Measurements from ENCODE around the gene TAP1. TPM values are rescaled to one million over a fixed set of nuclear protein-coding genes. Genes with fewer than 3 reads are reported as not detected.

The TAP1 gene
- total and polyA plus RNA-seq, 2 donors (not counting 3 experiments of a cell fraction or from before 2014, with no cell fraction given): 15.6 to 25.9 TPM

GRCh38 chr6:32843979-32844838 is 9.3 kb downstream of the TAP1 start, which contains the start of gene PSMB8:
TSS of gene PSMB8 (minus strand) at chr6:32844047. CDS start at chr6:32843996, 51 bp downstream.
- H3K4me1 ChIP-seq (ENCODE audit: control insufficient read depth, extremely low read depth, insufficient read depth, low read length): peaks cover 5% of the 10 kb centered on the region
- ChIA-PET CTCF (interaction anchor here (0.6 to 11.0 kb wide), 5 partner anchors 10 to 145 kb away, joined by 3 to 397 read pairs (median 6); partner anchors contain the start of genes PSMB9 and TAP1), POLR2A (interaction anchor here (1.0 kb wide), 1 partner anchor 128 kb away, joined by 3 read pairs; no protein-coding TSS in a partner anchor)
- H3K4me3 ChIP-seq (replicated peaks in 1 of 3; ENCODE audit: insufficient read depth in 1 of 3, low read depth in 1 of 3, low read length in 3 of 3): peak within 1 kb of the TSS; percentile 51 to 77 (median 63)
- intact Hi-C loops (cut with micrococcal nuclease): loop anchor here (1.0 to 5.0 kb wide), 2 partner anchors 9 to 128 kb away; partner anchors contain the start of gene TAP1
- dilution Hi-C loops (cut with MboI; ENCODE audit: extremely low pct_ligation_motif_present, low sequenced_read_pairs): no loop called here
- DNase-seq (ENCODE audit: low read depth, low spot score) (peak; percentile 96), FAIRE-seq (peak; percentile 99)
- H3K4me2 ChIP-seq (ENCODE audit: insufficient read depth, low read length): peak within 1 kb of the TSS; percentile 73
- no peaks in the 10 kb centered on the region for H4K20me1 ChIP-seq (replicated peaks; ENCODE audit: control insufficient read depth, extremely low read depth, insufficient read depth, low read length)
- peak; percentile 47 for TF ChIP-seq POLR2A (IDR thresholded peaks at IDR 0.05; ENCODE audit: low read depth, low read length)
- peak; percentile 22 for TF ChIP-seq POLR2AphosphoS5 (IDR thresholded peaks at IDR 0.05; ENCODE audit: insufficient read depth, low read depth, low read length)
- TF ChIP-seq MYC (IDR thresholded peaks at IDR 0.05; ENCODE audit: low read depth, low read length): no peak
- TF ChIP-seq JUN (IDR thresholded peaks at IDR 0.05; ENCODE audit: borderline replicate concordance, insufficient read depth, insufficient read length, low read depth): no peak
- TF ChIP-seq EZH2 (IDR thresholded peaks at IDR 0.05; ENCODE audit: borderline replicate concordance, low read depth, low read length, severe bottlenecking): no peak
- TF ChIP-seq CTCF (IDR thresholded peaks at IDR 0.05; ENCODE audit: extremely low read depth in 1 of 2, insufficient read depth in 1 of 2, low read depth in 1 of 2, low read length in 2 of 2): no peak
- H3K9me3 ChIP-seq (replicated peaks; ENCODE audit: control insufficient read depth, insufficient read depth, low read length): no peaks in the 10 kb centered on the region
- H3K79me2 ChIP-seq (ENCODE audit: control insufficient read depth, insufficient read depth, low read length): no peaks in the 10 kb centered on the region
- peak within 1 kb of the TSS; percentile 84 for H2AFZ ChIP-seq (ENCODE audit: low read depth, low read length)
- H3K9ac ChIP-seq (replicated peaks; ENCODE audit: extremely low read depth, insufficient read depth, low read length): peak within 1 kb of the TSS; percentile 77
- BruUV-seq (replicated peaks): TSS peak; percentile 51
- H3K27me3 ChIP-seq (ENCODE audit: control insufficient read depth in 2 of 2, insufficient read depth in 2 of 2, low read length in 2 of 2): no peaks in the 10 kb centered on the region
- H3K9me1 ChIP-seq (replicated peaks; ENCODE audit: control insufficient read depth, extremely low read depth, insufficient read depth, low read length): no peaks in the 10 kb centered on the region
- H3K27ac ChIP-seq (ENCODE audit: insufficient read depth, low read depth, low read length): peak within 1 kb of the TSS; percentile 41
- H3K36me3 ChIP-seq (ENCODE audit: control insufficient read depth in 2 of 2, extremely low read depth in 1 of 2, insufficient read depth in 2 of 2, low read length in 2 of 2): no peaks in the 10 kb centered on the region
